NCI-H2107 treated with DMSO at 0.1 percent for 48 hours (cell line): ENCODE data around the gene PPP1CB.
"Not testable (repeated sequence)": the region's sequence is repeated elsewhere in the genome, so short reads cannot be mapped to it uniquely, and the experiment has no call there.

Source experiments
- DNase-seq: peaks from one replicate; lab custom pipeline; 2025; ENCODE audit not compliant: unreplicated experiment; lab: John Stamatoyannopoulos, UW

Gene PPP1CB

DNA sequence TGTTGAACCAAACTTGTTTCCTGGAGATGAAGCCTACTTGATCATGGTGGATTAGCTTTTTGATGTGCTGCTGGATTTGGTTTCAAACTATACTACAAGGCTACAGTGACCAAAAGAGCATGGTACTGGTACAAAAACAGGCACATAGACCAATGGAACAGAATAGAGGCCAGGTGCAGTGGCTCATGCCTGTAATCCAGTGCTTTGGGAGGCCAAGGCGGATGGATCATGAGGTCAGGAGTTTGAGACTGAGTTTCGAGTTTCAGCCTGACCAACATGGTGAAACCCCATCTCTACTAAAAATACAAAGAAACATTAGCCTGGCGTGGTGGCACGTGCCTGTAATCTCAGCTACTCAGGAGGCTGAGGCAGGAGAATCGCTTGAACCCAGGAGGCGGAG, 9.0 kb upstream of the PPP1CB start:
- DNase-seq = not testable (repeated sequence)

DNA sequence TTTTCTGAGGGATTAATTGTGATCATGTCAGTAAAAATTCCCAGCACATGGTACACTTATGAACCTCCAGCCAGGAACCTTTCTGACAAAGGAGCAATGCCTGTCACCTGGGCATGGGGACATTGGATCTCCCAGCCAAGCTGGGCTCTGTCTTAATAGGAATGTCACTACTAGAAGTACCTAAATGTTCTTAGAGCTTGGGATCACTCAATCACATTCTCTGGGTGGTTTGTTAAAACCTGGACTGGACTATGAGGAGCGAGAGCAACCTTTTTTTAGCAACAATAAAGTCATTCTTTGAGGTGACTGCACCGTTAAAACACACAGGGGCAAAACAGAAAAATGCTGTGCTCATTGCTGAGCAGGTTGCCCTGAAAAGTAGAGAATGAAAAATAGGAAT, 6.4 kb upstream of the PPP1CB start:
- no peak for DNase-seq

DNA sequence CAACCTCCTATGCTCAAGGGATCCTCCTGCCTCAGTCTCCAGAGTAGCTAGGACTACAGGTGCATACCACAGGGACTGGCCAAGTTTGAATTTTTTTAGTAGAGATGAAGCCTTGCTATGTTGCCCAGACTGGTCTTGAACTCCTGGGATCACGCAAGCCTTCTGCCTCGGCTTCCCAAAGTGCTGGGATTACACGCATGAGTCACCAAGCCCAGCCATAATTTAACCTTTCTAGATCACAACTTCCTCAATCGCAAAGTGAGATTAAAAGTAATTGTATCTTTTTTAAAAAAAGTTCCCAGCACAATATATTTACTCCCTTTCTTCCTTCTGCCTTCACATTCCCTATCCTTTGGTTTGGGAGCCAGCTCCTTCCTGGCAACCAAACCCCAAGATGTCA, 5.8 kb upstream of the PPP1CB start:
- no peak for DNase-seq

DNA sequence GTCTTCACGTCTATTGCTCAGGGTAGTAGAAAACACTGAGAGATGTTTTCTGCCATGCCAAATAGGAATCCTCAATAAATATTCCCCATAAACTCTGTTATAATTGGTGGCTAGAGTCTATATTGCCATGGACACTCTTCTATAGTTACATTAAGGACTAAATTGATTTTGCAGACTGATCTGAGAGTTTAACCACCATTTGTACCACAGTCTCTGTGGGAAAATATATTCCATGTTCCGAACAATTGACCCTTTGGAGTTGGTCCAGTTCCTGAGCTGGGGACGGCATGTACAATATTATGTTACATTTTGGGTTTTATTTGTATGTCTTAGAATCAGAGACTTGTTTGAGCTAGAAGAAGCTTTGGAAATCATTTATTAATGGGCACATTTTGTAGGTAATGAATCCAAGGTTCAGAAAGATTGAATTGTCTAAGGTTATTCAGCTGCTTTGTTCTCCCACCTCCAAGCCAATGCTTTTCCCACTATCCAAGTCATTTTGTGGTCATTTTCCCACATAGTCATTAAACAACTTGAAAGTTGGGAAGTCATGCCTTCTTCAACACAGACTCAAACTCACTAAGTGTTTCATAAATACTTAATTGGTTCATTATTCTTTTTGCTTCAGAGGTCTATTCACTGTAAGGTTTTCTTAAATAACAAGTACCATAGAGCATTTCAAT, 5.1 kb upstream of the PPP1CB start:
- no peak for DNase-seq

DNA sequence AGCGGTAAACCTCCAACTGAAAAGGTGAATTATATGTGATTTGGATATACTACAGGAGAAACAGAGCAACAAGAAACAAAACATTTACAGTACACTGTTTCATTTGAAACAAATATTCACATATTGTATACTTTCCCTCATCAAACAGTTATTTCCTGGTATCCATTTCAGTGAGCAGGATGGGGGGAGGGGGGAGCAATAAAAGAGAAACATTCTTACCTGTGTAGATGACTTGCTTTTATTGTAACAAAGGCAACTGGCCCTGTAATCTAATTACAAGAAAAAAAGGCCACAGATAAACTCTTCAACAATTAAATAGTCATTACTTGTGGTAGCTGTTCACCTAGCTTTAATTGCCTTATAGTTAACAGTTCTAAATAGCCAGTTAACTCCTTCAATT, 3.9 kb upstream of the PPP1CB start:
- peak; percentile 32 for DNase-seq

DNA sequence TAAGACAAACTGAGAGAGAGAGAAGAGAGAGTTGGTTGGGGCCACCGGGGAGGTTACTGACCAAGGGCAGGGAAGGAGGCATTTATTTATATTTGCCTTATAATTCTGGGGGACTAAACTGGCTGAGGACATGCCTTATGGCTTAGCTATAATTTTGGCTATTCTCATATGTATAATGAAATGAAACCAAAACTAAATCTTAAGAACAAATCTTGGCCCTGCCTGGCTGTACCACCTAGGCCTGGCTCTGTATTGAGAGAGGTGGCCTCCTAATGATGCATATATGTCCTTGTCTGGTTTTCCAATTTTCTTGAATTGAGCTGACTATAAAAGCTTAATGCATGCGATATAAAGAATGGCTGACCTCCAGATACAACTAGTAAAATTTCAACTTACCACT, 3.5 kb upstream of the PPP1CB start:
- no peak for DNase-seq

DNA sequence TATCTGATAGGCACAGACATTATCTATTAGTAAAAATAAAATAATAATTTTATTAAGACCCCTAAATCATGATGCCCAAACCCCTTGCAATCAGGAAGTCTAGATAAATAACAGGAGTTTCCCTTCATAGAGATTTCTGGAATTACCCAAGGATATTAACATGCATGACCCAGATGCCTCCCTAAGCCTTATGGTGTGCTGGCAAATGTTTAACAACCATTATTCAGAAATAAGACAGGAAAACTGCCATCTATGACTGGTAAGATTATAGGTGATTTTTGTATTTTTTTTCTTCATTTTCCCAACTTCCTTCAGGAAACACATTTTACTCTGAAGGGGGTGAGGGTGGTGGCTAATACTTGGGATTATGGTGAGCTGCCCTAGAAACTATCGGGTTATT, 2.7 kb upstream of the PPP1CB start:
- DNase-seq = no peak

DNA sequence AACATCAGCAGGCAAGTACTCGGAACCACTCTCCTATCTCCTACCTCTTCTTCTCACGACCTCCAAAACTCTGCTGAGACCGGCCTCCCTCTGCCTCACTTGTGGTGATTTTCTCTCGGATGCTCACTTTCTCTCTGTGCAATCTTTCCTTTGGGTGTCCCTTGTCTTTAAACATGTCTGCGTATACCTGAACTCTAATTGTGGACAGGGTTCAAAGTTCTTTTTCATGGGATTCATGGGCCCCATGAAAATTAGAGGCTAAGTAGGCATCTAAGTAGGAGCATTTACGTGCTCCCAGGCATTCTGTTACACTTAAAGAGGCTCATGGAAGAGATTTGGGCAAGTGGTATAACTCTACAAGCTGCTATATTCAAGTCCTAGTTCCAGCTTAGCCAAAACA, 2.1 kb upstream of the PPP1CB start:
- no peak for DNase-seq

DNA sequence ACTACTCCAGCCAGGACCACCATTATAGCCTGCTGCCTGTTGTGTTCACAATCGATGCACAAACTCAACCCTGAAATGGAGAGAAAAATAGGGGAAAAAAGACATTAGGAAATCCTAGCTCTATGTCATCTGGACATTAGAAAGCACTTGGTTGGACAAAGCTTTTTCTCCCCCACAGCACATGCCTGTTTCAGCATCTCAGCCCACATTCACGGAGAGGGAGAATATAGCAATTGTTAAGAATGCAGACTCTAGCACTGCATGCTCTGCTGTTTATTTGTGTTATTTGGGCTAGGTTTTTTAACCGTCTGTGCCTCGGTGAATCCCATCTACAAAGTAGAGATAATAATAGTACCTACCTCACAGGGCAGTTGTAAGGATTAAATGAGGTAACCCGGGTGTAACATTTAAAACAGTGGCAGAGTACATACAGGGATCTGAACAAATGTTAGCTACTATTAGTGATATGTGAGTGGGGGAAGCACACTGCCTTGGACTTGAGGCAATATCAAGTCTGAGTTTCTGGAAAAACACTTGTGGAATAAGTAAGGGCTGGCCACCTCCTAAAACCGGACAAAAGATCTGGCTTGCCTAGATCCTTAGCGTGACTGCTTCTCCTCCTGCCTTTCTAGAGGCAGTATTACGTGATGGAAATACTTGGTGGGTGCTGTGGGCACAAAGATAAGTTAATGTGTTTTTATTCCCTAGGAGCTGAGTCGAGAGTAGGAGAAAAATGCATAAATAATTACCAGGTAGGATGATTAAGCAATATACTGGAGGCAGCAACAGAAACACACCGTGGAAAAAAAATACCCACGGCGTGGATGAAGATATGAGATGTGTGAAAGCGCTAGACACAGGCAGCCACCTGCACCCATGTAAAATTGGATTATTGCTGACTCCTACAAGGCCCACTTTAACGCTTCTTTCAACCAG, 1.0 kb upstream of the PPP1CB start:
- DNase-seq = peak; percentile 61

DNA sequence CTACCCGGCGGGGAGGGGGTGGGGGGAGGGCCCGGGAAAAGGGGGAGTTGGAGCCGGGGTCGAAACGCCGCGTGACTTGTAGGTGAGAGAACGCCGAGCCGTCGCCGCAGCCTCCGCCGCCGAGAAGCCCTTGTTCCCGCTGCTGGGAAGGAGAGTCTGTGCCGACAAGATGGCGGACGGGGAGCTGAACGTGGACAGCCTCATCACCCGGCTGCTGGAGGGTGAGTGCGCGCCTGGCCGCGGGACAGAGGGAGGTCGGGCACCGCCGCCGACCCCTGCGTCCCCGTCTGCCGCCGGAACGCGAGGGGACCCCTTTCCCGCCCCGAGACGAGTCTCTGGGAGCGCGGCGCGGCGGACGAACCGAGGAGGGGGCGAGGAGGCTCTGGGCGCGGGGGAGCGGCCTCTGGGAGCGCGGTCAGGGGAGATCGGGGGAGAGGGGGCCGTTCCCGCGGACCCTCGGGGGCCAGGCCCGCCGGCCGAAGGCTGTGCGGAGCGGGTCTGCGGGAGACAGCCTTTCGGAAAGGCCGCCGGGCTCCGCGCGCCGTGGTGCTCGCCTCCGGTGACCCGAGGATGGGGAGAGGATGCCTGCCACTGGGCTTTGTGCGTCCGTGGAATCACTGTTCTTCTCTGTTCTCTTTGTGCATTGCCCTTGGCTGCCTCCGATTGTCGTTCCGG, 463 bp downstream of the PPP1CB start:
- peak; percentile 81 for DNase-seq

DNA sequence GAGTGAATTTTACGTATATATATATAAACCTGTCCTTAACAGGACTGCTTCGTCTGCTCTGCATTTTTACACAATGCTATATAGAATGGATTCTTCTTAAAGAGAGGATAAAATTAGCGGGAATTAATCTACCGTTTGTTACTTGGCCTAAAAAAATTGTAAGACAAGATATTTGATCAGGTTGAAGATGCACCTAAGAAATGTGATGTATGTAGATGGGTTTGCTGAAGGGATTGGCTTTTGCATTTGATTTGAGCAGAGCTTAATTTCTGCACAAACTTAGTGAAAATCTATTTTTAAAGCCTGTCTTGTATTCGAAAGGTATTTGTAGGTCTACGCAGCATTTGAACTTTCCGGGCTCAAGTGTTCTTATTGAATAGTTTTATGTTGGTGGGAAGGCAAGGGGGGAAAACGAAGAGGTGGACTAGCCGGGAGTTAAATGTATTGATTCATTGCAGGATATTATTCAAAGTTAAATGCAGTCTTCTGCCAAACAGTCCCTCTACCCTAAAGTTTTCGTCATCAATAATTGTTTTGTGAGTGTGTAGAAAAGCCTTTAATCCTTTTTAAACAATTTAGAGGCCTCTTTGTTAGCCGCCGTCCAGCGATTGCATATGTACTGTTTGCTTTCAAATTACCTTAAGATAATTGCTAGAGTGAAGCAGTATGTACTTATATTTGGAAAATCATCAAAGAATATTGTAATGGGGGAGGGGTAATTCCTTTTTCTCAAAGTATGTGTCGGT, 1.2 kb downstream of the PPP1CB start:
- DNase-seq = peak; percentile 51

DNA sequence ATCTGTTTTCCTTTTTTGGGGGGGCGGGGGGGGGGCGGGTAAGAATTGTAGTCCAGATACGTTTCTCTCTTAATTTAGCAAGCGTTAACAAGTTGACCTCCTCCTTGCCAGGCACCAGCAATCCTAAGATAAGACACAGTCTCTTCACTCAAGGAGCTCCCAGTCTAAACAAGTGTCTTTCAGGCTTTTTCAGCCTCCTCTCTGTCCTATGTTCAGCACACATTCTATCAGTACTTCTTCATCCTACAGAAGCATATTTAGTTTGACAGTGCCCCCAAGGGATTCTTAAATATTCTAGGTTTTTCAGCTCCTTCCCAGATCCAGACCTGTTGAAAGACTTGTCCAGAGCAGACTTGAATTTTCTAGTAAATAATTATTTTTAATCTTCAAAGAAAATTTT, 2.7 kb downstream of the PPP1CB start:
- DNase-seq = peak; percentile 5

DNA sequence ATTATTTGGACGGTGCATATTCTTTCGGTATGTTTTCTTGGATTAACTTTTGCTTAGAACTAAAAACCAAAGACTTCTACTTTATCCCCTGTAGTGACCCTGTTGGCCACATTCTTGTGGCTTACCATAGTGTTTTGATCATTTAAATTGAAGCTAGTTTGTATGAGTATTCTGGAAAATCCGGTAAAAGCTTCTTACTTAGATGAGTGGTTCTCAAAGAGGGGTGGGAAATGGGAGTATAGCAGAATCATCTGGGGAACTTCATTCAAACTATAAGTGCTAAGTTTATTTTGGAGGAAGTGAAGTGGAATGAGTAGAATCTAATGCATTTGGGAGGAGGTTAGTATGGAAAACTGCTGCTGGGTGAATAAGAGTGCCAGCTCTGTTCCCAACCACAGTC, 3.8 kb downstream of the PPP1CB start:
- no peak for DNase-seq

DNA sequence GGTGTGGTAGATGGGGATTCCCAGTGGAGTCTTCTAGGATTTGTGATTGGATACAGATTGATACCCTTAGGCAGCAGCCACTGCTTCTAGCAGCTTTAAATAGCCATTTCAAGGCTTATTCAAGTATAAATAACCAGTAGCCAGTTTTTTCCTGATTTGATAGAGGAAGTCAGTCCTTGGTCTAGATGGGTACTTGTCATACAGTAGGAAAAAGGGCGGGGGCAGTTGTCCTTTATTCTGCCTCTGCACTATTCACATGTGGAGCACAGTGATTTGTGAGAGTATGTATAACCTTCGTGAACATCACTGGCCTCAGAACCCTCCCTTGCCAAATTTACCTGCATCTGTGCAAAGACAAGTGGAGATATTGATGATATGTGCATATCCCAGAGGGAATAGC, 6.8 kb downstream of the PPP1CB start:
- DNase-seq = no peak

DNA sequence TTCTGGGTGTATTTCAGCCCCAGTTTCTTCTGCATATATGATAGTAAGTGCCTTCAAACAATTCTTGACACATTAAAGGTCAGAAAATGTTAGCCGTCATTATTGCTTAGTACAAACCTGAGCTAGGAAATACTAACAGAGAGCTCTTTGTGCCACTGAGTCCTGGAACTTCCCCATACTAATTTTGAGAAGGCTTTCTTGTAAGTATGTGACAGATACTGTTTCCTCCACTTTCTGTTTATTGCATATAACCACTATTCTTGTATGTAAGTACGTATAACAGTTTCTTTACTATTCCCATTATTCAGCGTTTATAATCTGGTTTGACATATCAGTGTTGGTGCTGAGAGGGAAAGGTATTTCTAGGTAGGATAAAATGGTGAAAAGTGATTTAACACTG, 9.8 kb downstream of the PPP1CB start:
- no peak for DNase-seq

DNA sequence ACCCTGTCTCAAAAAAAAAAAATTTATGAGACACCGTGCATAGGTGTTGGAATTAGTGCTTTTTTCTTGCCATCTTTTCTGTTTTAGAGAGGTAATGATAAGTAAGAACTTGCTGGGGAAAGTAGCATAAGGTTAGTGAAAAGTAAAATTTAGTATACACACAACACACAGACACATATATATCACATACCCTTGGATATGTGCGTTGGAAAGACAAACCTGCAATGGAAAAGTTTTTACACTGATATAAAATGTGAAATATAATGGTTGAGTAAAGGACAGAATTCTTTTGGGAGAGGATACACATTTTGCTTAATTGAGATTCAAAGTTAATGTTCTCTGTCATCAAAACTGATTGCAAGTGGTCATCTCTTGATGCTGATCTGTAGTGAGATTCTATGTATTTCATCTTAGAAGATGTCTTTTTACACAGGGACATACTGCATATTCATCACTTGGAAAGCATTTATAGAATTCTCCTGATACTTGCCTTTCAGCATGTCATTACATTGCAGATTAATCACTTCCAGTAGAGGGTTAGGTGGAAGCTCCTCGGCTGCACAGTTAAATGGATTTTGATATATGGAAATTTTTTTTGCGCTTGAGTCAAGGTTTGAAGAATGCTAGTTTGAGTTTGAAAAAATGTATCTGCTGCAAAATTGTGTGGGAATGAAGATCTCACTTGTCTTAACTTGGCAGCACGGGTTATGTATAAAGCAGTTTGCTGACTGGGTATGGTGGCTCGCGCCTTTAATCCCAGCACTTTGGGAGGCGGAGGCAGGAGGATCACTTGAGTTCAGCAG, 13.5 kb downstream of the PPP1CB start:
- no peak for DNase-seq

DNA sequence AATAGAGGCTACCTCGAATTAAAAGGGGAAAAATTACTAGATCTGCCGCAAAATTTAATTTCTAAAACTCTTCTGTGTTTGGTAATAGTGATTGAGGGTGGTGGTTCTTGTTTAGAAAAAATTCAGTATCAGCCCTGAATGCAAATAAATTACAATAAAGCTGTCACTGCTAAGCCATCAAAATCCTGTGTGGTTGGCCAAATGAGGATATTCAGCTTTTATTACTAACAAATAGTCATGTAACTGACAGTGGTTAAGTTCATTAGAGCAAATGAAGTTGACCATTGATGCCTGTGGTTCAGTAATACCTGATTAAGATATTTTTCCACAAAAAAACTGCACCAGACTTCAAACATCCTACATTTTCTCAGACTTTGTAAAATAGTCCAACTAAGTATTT, 14.4 kb downstream of the PPP1CB start:
- no peak for DNase-seq

DNA sequence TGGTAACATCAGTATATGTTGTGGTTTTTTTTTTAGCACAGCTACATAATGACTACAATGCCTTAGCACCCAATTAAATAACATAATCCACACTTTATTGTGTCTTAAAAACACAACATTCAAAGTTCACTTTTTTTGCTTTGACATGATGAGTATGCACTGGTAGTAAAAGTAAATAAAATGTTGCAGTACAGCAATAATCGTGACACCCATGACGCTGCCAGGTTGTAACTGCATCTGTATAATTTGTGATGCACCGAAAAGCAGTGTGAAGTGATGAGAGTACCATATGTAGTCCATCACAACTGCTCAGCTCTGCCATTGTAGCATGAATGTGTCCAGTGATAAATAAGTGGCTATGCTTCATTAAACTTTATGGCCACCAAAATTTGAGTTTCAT, 15.7 kb downstream of the PPP1CB start:
- no peak for DNase-seq

DNA sequence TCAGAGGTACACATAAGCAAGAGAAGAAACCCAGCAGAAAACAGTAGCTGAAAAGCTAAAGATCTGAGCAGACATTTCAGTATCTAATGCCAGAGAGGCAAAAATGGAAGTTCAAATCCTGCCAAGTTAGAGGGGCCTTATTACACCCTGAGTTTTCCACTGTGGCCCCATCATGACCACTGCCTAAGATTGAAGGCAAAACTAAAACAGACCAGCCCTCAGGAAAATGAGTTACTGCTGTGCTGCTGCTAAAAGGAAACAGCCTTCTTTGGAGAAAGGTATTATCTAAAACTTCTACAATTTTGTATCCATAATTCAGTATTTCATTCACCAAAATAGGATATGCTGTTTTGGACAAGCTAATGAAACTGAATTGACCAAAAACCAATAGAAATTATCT, 16.8 kb downstream of the PPP1CB start:
- no peak for DNase-seq

DNA sequence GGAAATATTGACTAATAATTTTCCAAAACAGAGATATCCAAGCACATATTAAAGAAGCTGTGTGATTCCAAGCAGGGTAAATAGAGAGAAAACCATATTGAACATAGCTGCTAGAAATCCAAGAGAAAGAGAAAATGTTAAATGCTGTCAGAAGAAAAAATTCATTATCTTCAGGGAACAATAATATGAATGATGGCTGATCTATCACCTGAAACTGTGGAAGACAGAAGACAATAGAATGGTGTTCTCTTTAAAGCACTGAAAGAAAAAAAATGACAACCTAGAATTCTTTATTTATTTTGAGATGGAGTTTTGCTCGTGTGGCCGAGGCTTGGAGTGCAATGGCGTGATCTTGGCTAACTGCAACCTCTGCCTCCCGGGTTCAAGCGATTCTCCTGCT, 17.3 kb downstream of the PPP1CB start:
- DNase-seq = no peak
